ENCODE measurements around the gene GSDMA.

GRCh38 chr17:40004072-40004471 is 41.3 kb downstream of the GSDMA start:
- TF ChIP-seq, protein P1, sequence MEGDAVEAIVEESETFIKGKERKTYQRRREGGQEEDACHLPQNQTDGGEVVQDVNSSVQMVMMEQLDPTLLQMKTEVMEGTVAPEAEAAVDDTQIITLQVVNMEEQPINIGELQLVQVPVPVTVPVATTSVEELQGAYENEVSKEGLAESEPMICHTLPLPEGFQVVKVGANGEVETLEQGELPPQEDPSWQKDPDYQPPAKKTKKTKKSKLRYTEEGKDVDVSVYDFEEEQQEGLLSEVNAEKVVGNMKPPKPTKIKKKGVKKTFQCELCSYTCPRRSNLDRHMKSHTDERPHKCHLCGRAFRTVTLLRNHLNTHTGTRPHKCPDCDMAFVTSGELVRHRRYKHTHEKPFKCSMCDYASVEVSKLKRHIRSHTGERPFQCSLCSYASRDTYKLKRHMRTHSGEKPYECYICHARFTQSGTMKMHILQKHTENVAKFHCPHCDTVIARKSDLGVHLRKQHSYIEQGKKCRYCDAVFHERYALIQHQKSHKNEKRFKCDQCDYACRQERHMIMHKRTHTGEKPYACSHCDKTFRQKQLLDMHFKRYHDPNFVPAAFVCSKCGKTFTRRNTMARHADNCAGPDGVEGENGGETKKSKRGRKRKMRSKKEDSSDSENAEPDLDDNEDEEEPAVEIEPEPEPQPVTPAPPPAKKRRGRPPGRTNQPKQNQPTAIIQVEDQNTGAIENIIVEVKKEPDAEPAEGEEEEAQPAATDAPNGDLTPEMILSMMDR (conservative IDR thresholded peaks at IDR 0.05; ENCODE audit: low read length): no peak
- no peak for TF ChIP-seq EZH2phosphoT487 (IDR thresholded peaks at IDR 0.05; ENCODE audit: borderline replicate concordance, low read depth, low read length)

Data from OCI-LY7 (cell line).